HepG2 (cell line): ENCODE data around the gene MEGF10.

ENCODE experiments used
- AGO2 ChIP-seq: fragments of 200-400 bp; formaldehyde crosslinking; optimal IDR thresholded peaks from 2 replicates; pipeline ENCODE3; 2017; ENCODE audit warnings: mild to moderate bottlenecking, low read depth, low read length, moderate library complexity
- AHR ChIP-seq: IDR thresholded peaks from 2 replicates; pipeline ENCODE4 v1.6.1; 2018; ENCODE audit warnings: missing genetic modification reagents, missing compliant biosample characterization
- CBX2 ChIP-seq, 2 experiments: fragments of 200-600 bp in 1 of 2; sonication (generic); formaldehyde crosslinking in 1 of 2; IDR thresholded peaks; 2 replicates each; pipeline versions ENCODE4 v1.7.0 to v1.8.1; 2018 to 2022; ENCODE audit warnings: low read depth in 2 of 2, low read length in 1 of 2, mild to moderate bottlenecking in 1 of 2, missing genetic modification reagents in 1 of 2
- CTCF ChIP-seq: sonication (generic); formaldehyde crosslinking; IDR thresholded peaks from 2 replicates; pipeline ENCODE4 v1.5.0; 2020; ENCODE audit warnings: mild to moderate bottlenecking, missing genetic modification reagents, moderate library complexity
- KLF13 ChIP-seq: sonication (generic); formaldehyde crosslinking; IDR thresholded peaks from 2 replicates; pipeline ENCODE4 v1.4.0; 2020; ENCODE audit warnings: mild to moderate bottlenecking, missing genetic modification reagents
- NFIC ChIP-seq: IDR thresholded peaks from 2 replicates; pipeline ENCODE4 v1.6.1; 2012; ENCODE audit warnings: mild to moderate bottlenecking, low read length, inconsistent platforms
- PCBP2 ChIP-seq: fragments of 200-400 bp; formaldehyde crosslinking; optimal IDR thresholded peaks from 2 replicates; pipeline ENCODE3; 2018; ENCODE audit warnings: low read length, low read depth; ENCODE audit not compliant: poor library complexity, severe bottlenecking
- POLR2A ChIP-seq, 2 experiments: IDR thresholded peaks; 2 replicates each; pipeline ENCODE4 v1.6.1; 2011; ENCODE audit warnings: low read depth in 2 of 2, low read length in 2 of 2, mild to moderate bottlenecking in 1 of 2, moderate library complexity in 1 of 2; ENCODE audit not compliant: insufficient read depth in 1 of 2
- ZBTB33 ChIP-seq: sonication (generic); formaldehyde crosslinking; IDR thresholded peaks from 2 replicates; pipeline ENCODE4 v1.4.0; 2020; ENCODE audit warnings: missing genetic modification reagents
- ZNF639 ChIP-seq: conservative IDR thresholded peaks from 2 replicates; pipeline ENCODE4 v1.6.1; 2018; ENCODE audit warnings: missing genetic modification reagents
- ZNF83 ChIP-seq: sonication (generic); formaldehyde crosslinking; IDR thresholded peaks from 2 replicates; pipeline ENCODE4 v1.4.0; 2020; ENCODE audit warnings: missing genetic modification reagents, mild to moderate bottlenecking, borderline replicate concordance

DNA sequence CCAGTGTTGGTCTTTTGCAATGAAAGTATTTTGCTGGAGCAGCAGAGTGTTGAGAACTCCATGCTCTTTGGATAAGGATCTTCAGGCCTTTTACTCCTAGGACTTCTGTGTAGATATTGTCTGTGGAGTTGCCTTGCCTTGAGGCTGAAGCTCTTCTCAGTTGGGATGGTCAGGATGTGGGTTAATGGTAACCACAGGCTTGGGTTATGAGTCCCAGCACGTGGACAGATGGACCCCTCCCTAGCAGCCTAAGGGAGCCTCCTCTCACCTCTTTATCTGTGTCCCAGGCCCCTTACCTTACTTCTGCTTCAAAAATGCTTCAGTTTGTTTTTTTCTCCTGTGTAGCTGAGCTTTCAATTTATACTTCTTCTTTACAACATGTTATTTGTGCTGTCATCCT is 109.9 kb downstream of the MEGF10 start:
- TF ChIP-seq CTCF (CRISPR knock-in tag): no peak
- TF ChIP-seq PCBP2: no peak
- no peak for TF ChIP-seq KLF13 (CRISPR knock-in tag)
- TF ChIP-seq AGO2: no peak
- TF ChIP-seq AHR: no peak
- TF ChIP-seq ZNF83 (CRISPR knock-in tag): no peak
- no peak for TF ChIP-seq CBX2 (IDR thresholded peaks at IDR 0.05; ENCODE audit: low read depth, low read length)
- no peak for TF ChIP-seq CBX2 (CRISPR knock-in tag; IDR thresholded peaks at IDR 0.05; ENCODE audit: low read depth)
- no peak for TF ChIP-seq ZNF639 (CRISPR knock-in tag)
- TF ChIP-seq ZBTB33 (CRISPR knock-in tag): no peak
- TF ChIP-seq POLR2A (IDR thresholded peaks at IDR 0.05; ENCODE audit: insufficient read depth in 1 of 2, low read depth in 2 of 2, low read length in 2 of 2): no peak
- no peak for TF ChIP-seq NFIC
